IPS DF 4.7 (cell line): Measurements from ENCODE around the gene METTL23.
A peak's percentile ranks its signal among the peaks of the same experiment; 100 is the strongest.
"Not testable (repeated sequence)": the region's sequence is repeated elsewhere in the genome, so short reads cannot be mapped to it uniquely, and the experiment has no call there.

Experiments
- DNase-seq: peaks from one replicate; pipeline ENCODE4 v3.0.0-alpha.2; 2013; ENCODE audit warnings: low spot score; ENCODE audit errors: extremely low read depth

The METTL23 gene

GRCh38 chr17:76695059-76695831 lies 31.4 kb upstream of the METTL23 start:
- no peak for DNase-seq

GRCh38 chr17:76696763-76697701 lies 29.6 kb upstream of the METTL23 start:
- no peak for DNase-seq

GRCh38 chr17:76697702-76698465 lies 28.8 kb upstream of the METTL23 start:
- DNase-seq, result no peak

- DNase-seq, result not testable (repeated sequence)
These were observed 28.1 kb upstream of the METTL23 start for GRCh38 chr17:76698466-76698977.

- DNase-seq, result no peak
These were observed 26.4 kb upstream of the METTL23 start for GRCh38 chr17:76700270-76700616.

GRCh38 chr17:76700617-76701470 lies 25.8 kb upstream of the METTL23 start:
- no peak for DNase-seq

- no peak for DNase-seq
These were observed 25.1 kb upstream of the METTL23 start for GRCh38 chr17:76701471-76701967.

GRCh38 chr17:76702076-76702475 lies 24.6 kb upstream of the METTL23 start:
- no peak for DNase-seq

- DNase-seq, result no peak
These were observed 23.6 kb upstream of the METTL23 start for GRCh38 chr17:76702941-76703637.

- no peak for DNase-seq
These were observed 21.8 kb upstream of the METTL23 start for GRCh38 chr17:76704805-76705204.

GRCh38 chr17:76706817-76707216 lies 19.8 kb upstream of the METTL23 start:
- no peak for DNase-seq

- peak; percentile 56 for DNase-seq
These were observed 18.4 kb upstream of the METTL23 start for GRCh38 chr17:76707985-76708807.

- no peak for DNase-seq
These were observed 17.3 kb upstream of the METTL23 start for GRCh38 chr17:76709077-76709950.

GRCh38 chr17:76709951-76710862 lies 16.4 kb upstream of the METTL23 start:
- not testable (repeated sequence) for DNase-seq

- no peak for DNase-seq
These were observed 15.6 kb upstream of the METTL23 start, which contains the start of gene MXRA7 for GRCh38 chr17:76710863-76711611. MXRA7 (minus strand) TSS chr17:76710965; CDS start chr17:76710946, 19 bp downstream.

GRCh38 chr17:76712321-76712720 lies 14.3 kb upstream of the METTL23 start:
- DNase-seq, result not testable (repeated sequence)
